ENCODE results near the gene ELL.
A peak's percentile ranks its signal among the peaks of the same experiment; 100 is the strongest.

GRCh38 chr19:18469069-18469846 lies 52.6 kb downstream of the ELL start:
- TF ChIP-seq POLR2A (IDR thresholded peaks at IDR 0.05), result no peak
- TF ChIP-seq, protein P1, sequence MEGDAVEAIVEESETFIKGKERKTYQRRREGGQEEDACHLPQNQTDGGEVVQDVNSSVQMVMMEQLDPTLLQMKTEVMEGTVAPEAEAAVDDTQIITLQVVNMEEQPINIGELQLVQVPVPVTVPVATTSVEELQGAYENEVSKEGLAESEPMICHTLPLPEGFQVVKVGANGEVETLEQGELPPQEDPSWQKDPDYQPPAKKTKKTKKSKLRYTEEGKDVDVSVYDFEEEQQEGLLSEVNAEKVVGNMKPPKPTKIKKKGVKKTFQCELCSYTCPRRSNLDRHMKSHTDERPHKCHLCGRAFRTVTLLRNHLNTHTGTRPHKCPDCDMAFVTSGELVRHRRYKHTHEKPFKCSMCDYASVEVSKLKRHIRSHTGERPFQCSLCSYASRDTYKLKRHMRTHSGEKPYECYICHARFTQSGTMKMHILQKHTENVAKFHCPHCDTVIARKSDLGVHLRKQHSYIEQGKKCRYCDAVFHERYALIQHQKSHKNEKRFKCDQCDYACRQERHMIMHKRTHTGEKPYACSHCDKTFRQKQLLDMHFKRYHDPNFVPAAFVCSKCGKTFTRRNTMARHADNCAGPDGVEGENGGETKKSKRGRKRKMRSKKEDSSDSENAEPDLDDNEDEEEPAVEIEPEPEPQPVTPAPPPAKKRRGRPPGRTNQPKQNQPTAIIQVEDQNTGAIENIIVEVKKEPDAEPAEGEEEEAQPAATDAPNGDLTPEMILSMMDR (IDR thresholded peaks at IDR 0.05), result peak; percentile 68 to 79 (median 74)

Measured in testis (tissue), 2 donors.